PFSK-1 (cell line): Measurements from ENCODE around the gene TBXA2R. TPM values are rescaled to one million over a fixed set of nuclear protein-coding genes. Genes with fewer than 3 reads are reported as not detected.

Experiments
- FOXP2 ChIP-seq: optimal IDR thresholded peaks from 2 replicates; pipeline ENCODE3; 2011; ENCODE audit warnings: borderline replicate concordance, control low read depth, inconsistent platforms; ENCODE audit not compliant: insufficient read depth; ENCODE audit errors: extremely low read length, extremely low read depth
- POLR2AphosphoS5 ChIP-seq: IDR thresholded peaks from 2 replicates; pipeline ENCODE4 v1.6.1; 2012; ENCODE audit warnings: low read depth, mild to moderate bottlenecking, control low read depth, low read length, moderate library complexity
- REST ChIP-seq, 2 experiments: IDR thresholded peaks; 2 replicates each; pipeline versions ENCODE4 v1.6.1 to v1.8.0; 2011 to 2012; ENCODE audit warnings: low read depth in 2 of 2, low read length in 2 of 2, control low read depth in 1 of 2, inconsistent platforms in 1 of 2, mild to moderate bottlenecking in 1 of 2, moderate library complexity in 1 of 2; ENCODE audit not compliant: insufficient read depth in 1 of 2
- SIN3A ChIP-seq: IDR thresholded peaks from 2 replicates; pipeline ENCODE4 v1.6.1; 2012; ENCODE audit warnings: mild to moderate bottlenecking, low read length, moderate library complexity, borderline replicate concordance; ENCODE audit not compliant: insufficient read depth
- TAF1 ChIP-seq: IDR thresholded peaks from 2 replicates; pipeline ENCODE4 v1.6.1; 2012; ENCODE audit warnings: low read length, control low read depth, borderline replicate concordance; ENCODE audit not compliant: insufficient read depth
- polyA plus RNA-seq: library from polyadenylated mRNA; unstranded; fragments of >200 nt; gene quantifications from one replicate; pipeline ENCODE4 v1.2.1, GENCODE V29; 2012; ENCODE audit warnings: low read depth, missing spikeins; ENCODE audit not compliant: insufficient read length

Gene TBXA2R
- 1.6 TPM for polyA plus RNA-seq

- TF ChIP-seq REST (IDR thresholded peaks at IDR 0.05; ENCODE audit: insufficient read depth in 1 of 2, low read depth in 2 of 2, low read length in 2 of 2) (no peak), POLR2AphosphoS5 (no peak), SIN3A (no peak), TAF1 (no peak), FOXP2 (no peak)
Measured at GRCh38 chr19:3606690-3607289, at the start of gene TBXA2R. TBXA2R (minus strand) TSS chr19:3606875; CDS start chr19:3600634, 6,241 bp downstream.

- no peak for TF ChIP-seq TAF1
- no peak for TF ChIP-seq SIN3A
- no peak for TF ChIP-seq REST (IDR thresholded peaks at IDR 0.05; ENCODE audit: insufficient read depth in 1 of 2, low read depth in 2 of 2, low read length in 2 of 2)
- no peak for TF ChIP-seq POLR2AphosphoS5
- TF ChIP-seq FOXP2: no peak
Measured at GRCh38 chr19:3656073-3656746, 49.5 kb upstream of the TBXA2R start.

GRCh38 chr19:3655402-3656072, 48.9 kb upstream of the TBXA2R start:
- no peak for TF ChIP-seq REST (IDR thresholded peaks at IDR 0.05; ENCODE audit: insufficient read depth in 1 of 2, low read depth in 2 of 2, low read length in 2 of 2)

GRCh38 chr19:3653865-3654513, 47.3 kb upstream of the TBXA2R start:
- TF ChIP-seq SIN3A: no peak
- no peak for TF ChIP-seq FOXP2
- no peak for TF ChIP-seq REST (IDR thresholded peaks at IDR 0.05; ENCODE audit: insufficient read depth in 1 of 2, low read depth in 2 of 2, low read length in 2 of 2)
- TF ChIP-seq TAF1: no peak
- TF ChIP-seq POLR2AphosphoS5: no peak
